Fibroblast of the aortic adventitia (primary cell): ENCODE measurements around the gene KCNC3. TPM values are rescaled to one million over a fixed set of nuclear protein-coding genes. Genes with fewer than 3 reads are reported as not detected.

Experiments used
- DNase-seq: peaks from one replicate; pipeline ENCODE4 v3.0.0-alpha.2; 2010; ENCODE audit warnings: low read depth
- H3K4me3 ChIP-seq: 2 replicates; pipeline ENCODE4 v1.5.1; 2011; ENCODE audit warnings: low read depth, mild to moderate bottlenecking, control low read depth, low read length, moderate library complexity
- CTCF ChIP-seq: IDR thresholded peaks from 2 replicates; pipeline ENCODE4 v1.5.1; 2011; ENCODE audit warnings: mild to moderate bottlenecking, low read length, control low read depth, inconsistent platforms; ENCODE audit not compliant: insufficient read depth
- total RNA-seq: library from RNA; depleted of rRNA; stranded (reverse); fragments of >200 nt; gene quantifications from 2 replicates; pipeline ENCODE4 v1.2.3, GENCODE V29; 2012; ENCODE audit warnings: low replicate concordance

KCNC3 gene
- not detected in 2 replicates for total RNA-seq

GRCh38 chr19:50329146-50329925, at the start of gene KCNC3:
Gene KCNC3 (minus strand): TSS chr19:50329377. CDS start chr19:50329082, 295 bp downstream.
- DNase-seq, result peak; percentile 71
- H3K4me3 ChIP-seq, result no peak within 1 kb of the TSS
- TF ChIP-seq CTCF, result no peak

GRCh38 chr19:50378863-50379236, 49.7 kb upstream of the KCNC3 start:
- no peak for TF ChIP-seq CTCF
- H3K4me3 ChIP-seq, result no peak overlapping the region
- DNase-seq, result no peak

- no peak for TF ChIP-seq CTCF
- no peak overlapping the region for H3K4me3 ChIP-seq
- no peak for DNase-seq
Measured at GRCh38 chr19:50378169-50378862, 49.1 kb upstream of the KCNC3 start.

- DNase-seq, result no peak
- H3K4me3 ChIP-seq, result no peak overlapping the region
- no peak for TF ChIP-seq CTCF
Measured at GRCh38 chr19:50377517-50377916, 48.3 kb upstream of the KCNC3 start.

- H3K4me3 ChIP-seq, result peak overlapping the region; percentile 55
- no peak for DNase-seq
- TF ChIP-seq CTCF, result no peak
Measured at GRCh38 chr19:50377051-50377461, 47.9 kb upstream of the KCNC3 start.

- peak; percentile 99 for DNase-seq
- TF ChIP-seq CTCF, result no peak
Measured at GRCh38 chr19:50376166-50377050, 47.2 kb upstream of the KCNC3 start, which contains the start of gene NR1H2. Gene NR1H2 (plus strand): TSS chr19:50376457. CDS start chr19:50377606, 1,149 bp downstream.

More at GRCh38 chr19:50376166-50377050, 47.2 kb upstream of the KCNC3 start, which contains the start of gene NR1H2:
- H3K4me3 ChIP-seq, result peak within 1 kb of the TSS; percentile 91
